RCC 7860 (cell line): ENCODE data around the gene FRMD4A.
A peak's percentile ranks its signal among the peaks of the same experiment; 100 is the strongest.
"Not testable (repeated sequence)": the region's sequence is repeated elsewhere in the genome, so short reads cannot be mapped to it uniquely, and the experiment has no call there.

ENCODE experiments used
- DNase-seq: peaks from one replicate; pipeline ENCODE4 v3.0.0-alpha.2; 2015; ENCODE audit warnings: low spot score
- FAIRE-seq: peaks from 2 replicates; lab custom pipeline; 2012; peaks lifted over from hg19 to GRCh38; lab: Jason Lieb, UNC

FRMD4A gene

GRCh38 chr10:13834581-13835286 lies 496.0 kb downstream of the FRMD4A start:
- no peak for DNase-seq

DNA sequence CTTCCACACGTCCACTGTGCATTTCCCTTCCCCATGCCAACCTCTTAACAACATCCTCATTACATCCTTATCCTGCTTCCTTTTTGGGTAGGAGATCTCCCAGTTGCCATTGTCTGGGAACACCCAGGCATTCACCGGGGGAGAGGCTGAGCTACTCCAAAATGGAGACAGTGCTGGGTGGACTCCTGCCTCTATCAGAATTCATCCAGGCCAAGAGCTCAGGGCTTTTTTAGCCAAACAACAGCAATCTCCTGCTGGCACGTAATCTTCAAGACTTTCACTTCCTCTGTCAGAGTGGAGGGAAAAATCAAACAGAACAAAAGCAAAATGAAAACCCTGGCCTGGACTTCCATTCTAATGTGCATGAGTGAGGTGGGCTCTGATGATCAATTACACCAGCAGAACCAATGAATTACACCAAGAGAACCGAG lies 499.0 kb downstream of the FRMD4A start:
- DNase-seq (no peak), FAIRE-seq (no peak)

More at GRCh38 chr10:13834581-13835286, 496.0 kb downstream of the FRMD4A start:
- no peak for FAIRE-seq

DNA sequence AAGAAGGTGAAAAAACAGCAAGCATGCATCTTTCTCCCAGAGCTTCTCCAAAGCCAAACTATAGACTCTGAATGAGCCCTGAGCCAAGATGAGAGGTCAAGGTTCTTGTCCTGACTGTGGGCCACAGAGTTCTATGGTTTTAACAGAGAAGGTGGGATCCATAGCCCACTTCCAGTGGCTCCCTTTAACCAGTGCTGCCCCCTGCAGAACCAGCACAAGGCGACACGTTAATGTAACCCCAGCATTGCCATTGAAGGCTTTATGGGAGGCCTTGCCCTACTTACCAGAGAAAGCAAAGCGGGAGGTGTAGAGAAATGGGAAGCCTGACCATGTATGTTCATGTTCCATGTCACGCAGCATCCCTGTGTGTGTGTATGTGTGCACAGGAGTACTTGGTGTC lies 500.3 kb downstream of the FRMD4A start:
- no peak for FAIRE-seq
- DNase-seq = no peak

DNA sequence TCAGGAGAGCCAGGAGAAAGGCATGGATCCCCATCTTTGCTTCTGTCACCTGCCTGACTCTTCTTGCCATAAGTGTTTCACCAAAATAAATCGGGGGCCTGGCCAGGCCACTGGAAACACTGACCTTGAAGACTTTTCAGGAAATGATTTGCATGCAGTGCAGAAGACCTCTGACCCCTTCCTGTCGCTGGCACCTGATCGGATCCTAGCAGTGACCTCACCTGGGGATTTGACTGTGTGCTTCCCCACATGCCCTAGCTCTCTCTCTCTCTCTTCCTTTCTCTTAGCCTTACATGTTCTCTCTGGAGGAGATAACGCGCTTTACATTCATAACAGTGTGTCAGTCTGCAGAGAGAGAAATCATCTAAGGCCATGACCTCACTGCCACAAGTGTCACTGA lies 500.9 kb downstream of the FRMD4A start:
- no peak for DNase-seq
- FAIRE-seq = no peak

DNA sequence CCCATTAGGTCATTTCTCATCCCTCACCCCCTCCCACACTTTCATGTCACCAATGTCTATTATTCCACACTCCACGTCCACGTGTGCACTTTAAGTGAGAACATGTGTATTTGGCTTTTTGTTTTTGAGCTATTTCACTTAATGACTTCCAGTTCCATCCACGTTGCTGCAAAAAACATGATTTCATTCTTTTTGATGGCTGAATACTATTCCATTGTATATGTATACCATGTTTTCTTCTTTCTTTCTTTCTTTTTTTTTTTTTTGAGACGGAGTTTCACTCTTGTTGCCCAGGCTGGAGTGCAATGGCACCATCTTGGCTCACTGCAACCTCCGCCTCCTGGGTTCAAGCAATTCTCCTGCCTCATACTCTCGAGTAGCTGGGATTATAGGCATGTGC lies 502.4 kb downstream of the FRMD4A start:
- not testable (repeated sequence) for DNase-seq, FAIRE-seq

DNA sequence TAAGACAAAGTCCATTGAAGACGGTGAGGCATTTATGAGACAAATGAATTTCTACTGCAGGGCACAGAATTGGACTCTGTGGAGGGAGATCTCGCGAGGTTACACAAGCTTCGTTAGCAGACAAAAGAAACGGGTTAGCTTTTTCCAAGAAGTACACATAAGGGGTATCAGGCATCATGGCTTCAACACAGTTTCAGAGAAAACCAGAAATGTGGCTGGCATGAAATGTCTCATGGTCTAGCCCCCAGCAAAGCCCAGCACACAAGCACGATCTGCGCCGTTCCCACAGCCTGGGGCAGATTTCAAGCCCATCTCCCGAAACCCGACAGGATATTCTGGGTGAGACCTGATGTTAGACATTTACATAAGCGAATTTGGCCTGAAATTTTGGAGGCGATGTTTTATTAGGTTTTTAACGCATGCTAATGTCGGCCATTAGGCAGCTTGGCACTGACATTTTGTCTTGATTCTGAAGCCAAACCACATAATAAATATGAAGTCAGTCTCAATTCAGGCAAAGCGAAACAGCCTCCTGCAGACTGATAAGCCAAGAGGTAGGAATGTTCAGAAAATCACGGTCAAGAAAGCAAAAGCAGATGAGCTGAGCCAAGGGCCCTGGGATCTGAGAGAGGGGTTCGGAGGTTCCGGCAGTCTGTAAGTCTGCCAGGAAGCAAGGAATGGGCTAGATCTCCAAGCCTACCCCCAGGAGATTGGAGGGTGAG lies 503.5 kb downstream of the FRMD4A start:
- no peak for FAIRE-seq
- no peak for DNase-seq

- no peak for DNase-seq
- FAIRE-seq = no peak
Observed at GRCh38 chr10:13823709-13824405, 506.9 kb downstream of the FRMD4A start.

DNA sequence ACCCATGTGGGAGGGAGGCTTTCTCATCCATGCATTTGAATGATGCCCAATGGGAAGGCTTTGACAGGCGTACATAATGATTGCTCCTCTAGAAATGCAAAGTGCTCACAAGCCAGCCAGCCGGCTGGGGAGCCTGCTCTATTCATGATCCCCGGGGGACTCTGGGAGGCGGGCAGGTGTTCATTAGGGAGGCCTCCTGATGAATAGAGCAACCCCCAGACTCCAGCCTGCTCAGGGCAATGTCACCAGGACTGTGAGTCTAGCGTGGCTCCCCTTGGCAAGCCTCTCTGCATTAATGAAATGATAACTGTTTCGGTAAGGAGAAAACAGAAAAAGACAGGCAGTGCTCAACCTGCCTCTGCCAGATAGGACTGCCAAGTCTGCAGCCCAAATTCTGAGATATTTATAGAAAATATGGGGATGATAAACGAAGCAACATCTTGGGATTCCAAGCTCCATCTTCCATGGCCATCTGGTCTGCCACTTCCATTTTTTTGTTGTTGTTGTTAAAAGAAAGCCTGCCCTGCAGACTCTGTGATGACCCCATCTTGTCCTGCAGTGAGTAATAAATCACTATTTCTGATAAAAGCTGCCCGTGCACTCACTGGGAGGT lies 507.5 kb downstream of the FRMD4A start:
- FAIRE-seq = no peak
- DNase-seq = no peak

DNA sequence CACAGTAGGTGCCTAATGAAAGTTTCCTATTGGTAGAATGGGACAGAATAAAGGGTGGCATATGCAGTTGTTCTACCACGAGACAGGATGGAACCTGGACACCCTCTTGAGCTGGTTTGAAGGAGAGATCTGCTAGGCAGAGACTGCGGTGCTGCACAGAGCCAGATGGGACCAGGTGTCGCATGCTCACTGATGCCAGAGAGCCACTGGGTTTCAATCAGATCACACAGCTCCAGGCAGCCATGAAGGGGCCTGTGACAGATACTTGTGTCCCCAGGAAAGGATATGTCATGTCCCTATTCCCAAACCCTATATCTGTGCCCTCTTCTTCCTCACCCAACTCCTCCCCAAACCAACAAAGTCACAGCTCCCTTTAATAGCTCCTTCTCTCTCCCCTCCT lies 508.2 kb downstream of the FRMD4A start:
- no peak for DNase-seq
- no peak for FAIRE-seq

GRCh38 chr10:13820964-13821337 lies 509.8 kb downstream of the FRMD4A start:
- DNase-seq = no peak
- FAIRE-seq = no peak

DNA sequence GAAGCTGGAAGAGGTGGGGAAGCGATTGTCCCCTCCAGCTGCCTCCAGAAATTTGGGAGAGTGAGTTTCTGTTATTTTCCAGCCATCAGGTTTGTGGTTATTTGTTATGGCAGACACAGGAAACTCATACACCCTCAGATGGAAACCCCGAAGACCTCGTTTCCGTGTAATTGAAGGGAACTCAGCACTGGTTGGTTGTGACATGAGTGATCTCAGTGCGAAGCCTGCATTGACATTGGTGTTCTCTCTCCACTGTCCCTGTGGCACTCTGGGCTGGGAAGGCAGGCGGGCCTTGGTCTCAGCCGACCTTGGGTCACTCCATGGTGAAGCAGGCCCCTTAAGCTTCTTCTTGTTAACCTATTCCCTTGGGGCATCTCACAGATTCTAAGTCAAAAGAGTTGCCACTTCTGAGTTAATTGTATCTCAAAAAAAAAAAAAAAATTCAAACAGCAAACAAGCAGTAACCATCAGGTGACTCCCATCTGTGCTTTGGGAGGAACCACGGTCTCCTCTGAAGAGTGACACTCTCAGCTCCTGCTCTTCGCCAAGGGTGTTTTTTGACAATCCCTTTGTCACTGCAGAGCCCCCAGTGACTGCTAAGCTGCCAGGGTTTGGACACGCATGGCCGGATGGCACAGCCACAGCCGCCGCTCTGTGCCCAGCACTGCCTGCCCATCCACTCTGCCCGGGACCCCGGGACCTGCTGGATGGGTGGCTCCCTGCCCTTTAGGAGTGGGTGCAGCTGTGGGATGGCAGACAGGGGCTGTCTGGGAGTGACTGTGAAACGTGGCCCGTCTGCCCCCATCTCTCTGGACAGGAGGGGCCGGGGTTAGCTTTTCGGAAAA lies 510.4 kb downstream of the FRMD4A start:
- no peak for FAIRE-seq
- DNase-seq = no peak

- FAIRE-seq (no peak), DNase-seq (peak; percentile 67)
Observed at GRCh38 chr10:13816195-13816925, 514.4 kb downstream of the FRMD4A start.

DNA sequence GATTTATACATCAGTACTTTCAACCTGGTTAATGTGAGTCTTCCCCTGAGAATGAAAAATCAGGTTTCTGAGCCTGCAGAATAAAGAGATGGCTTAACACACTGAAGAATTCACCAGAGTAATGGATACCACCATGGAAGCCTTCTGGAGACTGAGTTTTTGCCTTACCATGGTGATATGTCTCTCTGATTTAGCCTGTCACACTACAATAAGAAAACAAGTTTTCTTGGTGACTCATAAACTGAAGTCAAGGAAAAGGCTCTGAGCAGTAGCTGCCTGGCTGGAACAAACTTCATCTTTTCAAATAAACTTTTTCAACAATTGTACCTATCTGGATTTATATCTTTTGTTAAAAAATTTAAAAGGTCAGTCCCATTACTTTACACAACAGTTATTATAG lies 515.0 kb downstream of the FRMD4A start:
- FAIRE-seq (peak; percentile 75), DNase-seq (peak; percentile 73)

DNA sequence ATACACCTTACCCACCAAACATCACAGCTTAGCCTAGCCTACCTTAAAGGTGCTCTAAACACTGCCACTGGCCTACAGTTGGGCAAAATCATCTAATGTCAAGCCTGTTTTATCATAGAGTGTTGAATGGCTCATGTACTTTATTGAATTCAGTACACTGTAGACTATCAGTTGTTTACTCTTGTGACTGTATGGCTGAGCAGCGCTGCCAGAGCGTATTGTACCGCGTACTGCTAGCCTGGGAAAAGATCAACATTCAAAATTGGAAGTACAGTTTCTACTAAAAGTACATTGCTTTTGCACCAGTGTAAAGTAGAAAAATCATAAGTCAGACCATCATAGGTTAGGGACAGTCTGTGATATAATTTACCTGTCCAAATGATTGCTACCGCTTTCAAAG lies 517.2 kb downstream of the FRMD4A start:
- no peak for FAIRE-seq
- DNase-seq = no peak

- no peak for FAIRE-seq
- DNase-seq = no peak
Observed at GRCh38 chr10:13812804-13813203, 517.9 kb downstream of the FRMD4A start.

GRCh38 chr10:13810568-13810967 lies 520.2 kb downstream of the FRMD4A start:
- FAIRE-seq (no peak), DNase-seq (no peak)

- no peak for FAIRE-seq
- no peak for DNase-seq
Observed at GRCh38 chr10:13809427-13809826, 521.3 kb downstream of the FRMD4A start.

GRCh38 chr10:13808556-13809391 lies 522.0 kb downstream of the FRMD4A start:
- DNase-seq (peak; percentile 43), FAIRE-seq (peak; percentile 48)

DNA sequence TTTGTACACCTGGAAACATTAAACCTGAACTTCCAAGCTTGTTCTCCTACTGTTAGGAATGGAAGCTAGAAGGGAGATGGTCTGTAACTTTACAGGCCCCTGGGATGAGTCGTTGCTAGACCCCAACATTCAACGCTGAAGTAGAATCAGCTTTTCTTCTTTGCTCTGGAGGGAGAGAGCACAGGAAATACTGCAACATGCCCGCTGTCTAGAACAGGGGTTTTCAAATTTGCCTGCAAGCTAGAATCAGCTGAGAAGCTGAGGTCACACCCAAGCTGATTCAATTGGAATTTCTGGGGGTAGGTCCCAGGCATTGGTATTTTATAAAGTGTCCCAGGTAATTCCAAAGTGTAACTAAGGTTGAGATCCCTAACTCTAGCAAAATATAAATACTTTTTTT lies 524.3 kb downstream of the FRMD4A start:
- FAIRE-seq (no peak), DNase-seq (no peak)
